ENCODE data around the gene FOS. TPM values are rescaled to one million over a fixed set of nuclear protein-coding genes. Genes with fewer than 3 reads are reported as not detected.
A peak's percentile ranks its signal among the peaks of the same experiment; 100 is the strongest.

The FOS gene
- total and polyA plus RNA-seq, 2 of the 13 experiments (the other 11 are each of a cell fraction or from before 2014, with no cell fraction given), result 15.9 to 24.2 TPM

- TF ChIP-seq PAXIP1 (CRISPR knock-in tag; conservative IDR thresholded peaks at IDR 0.05) (peak; percentile 11; the same call in 1 of the 2 replicates), NONO (IDR thresholded peaks at IDR 0.05) (no peak), NONO (CRISPR knock-in tag; conservative IDR thresholded peaks at IDR 0.05) (peak; percentile 67), ZNF768 (CRISPR knock-in tag; IDR thresholded peaks at IDR 0.05) (peak; percentile 33; the same call in 1 of the 2 replicates), PPARG (CRISPR knock-in tag; conservative IDR thresholded peaks at IDR 0.05) (no peak), TP53 (CRISPR knock-in tag; conservative IDR thresholded peaks at IDR 0.05) (no peak), ZNF225 (CRISPR knock-in tag; IDR thresholded peaks at IDR 0.05) (0 out of 2 replicates have a peak, but pooled peaks have one; percentile 54), SIN3A (IDR thresholded peaks at IDR 0.05; ENCODE audit: borderline replicate concordance, low read depth, low read length) (peak; percentile 56; the same call in 1 of the 2 replicates), BHLHE40 (IDR thresholded peaks at IDR 0.05; ENCODE audit: low read length) (peak; percentile 97), ZNF761 (CRISPR knock-in tag; conservative IDR thresholded peaks at IDR 0.05) (no peak), TARDBP (CRISPR knock-in tag; IDR thresholded peaks at IDR 0.05) (peak; percentile 87), EED (CRISPR knock-in tag; IDR thresholded peaks at IDR 0.05) (peak; percentile 46; the same call in 1 of the 2 replicates), ZNF678 (CRISPR knock-in tag; IDR thresholded peaks at IDR 0.05) (no peak), KLF13 (CRISPR knock-in tag; IDR thresholded peaks at IDR 0.05) (peak; percentile 56; the same call in 1 of the 2 replicates), TBX2 (CRISPR knock-in tag; IDR thresholded peaks at IDR 0.05; ENCODE audit: borderline replicate concordance) (0 out of 2 replicates have a peak, but pooled peaks have one; percentile 63), DR1 (CRISPR knock-in tag; IDR thresholded peaks at IDR 0.05) (peak; percentile 80), PCBP1 (IDR thresholded peaks at IDR 0.05; ENCODE audit: borderline replicate concordance, low read depth, low read length) (no peak), CSRNP1 (CRISPR knock-in tag; IDR thresholded peaks at IDR 0.05) (peak; percentile 95), GTF2F1 (IDR thresholded peaks at IDR 0.05; ENCODE audit: low read length) (peak; percentile 98), PHF21A (CRISPR knock-in tag; IDR thresholded peaks at IDR 0.05) (peak; percentile 81), KLF15 (CRISPR knock-in tag; IDR thresholded peaks at IDR 0.05; ENCODE audit: borderline replicate concordance) (0 out of 2 replicates have a peak, but pooled peaks have one; percentile 25), ARNT (IDR thresholded peaks at IDR 0.05) (no peak), ZNF691 (CRISPR knock-in tag; IDR thresholded peaks at IDR 0.05; ENCODE audit: borderline replicate concordance, low read depth) (peak; percentile 42; the same call in 1 of the 2 replicates), RBM39 (IDR thresholded peaks at IDR 0.05; ENCODE audit: low read depth, low read length, poor library complexity, severe bottlenecking) (peak; percentile 99), MAFF (IDR thresholded peaks at IDR 0.05; ENCODE audit: low read depth, low read length) (peak; percentile 86), ZNF232 (CRISPR knock-in tag; IDR thresholded peaks at IDR 0.05; ENCODE audit: borderline replicate concordance) (peak; percentile 66; the same call in 1 of the 2 replicates)
Measured at GRCh38 chr14:75278422-75279152, at the start of gene FOS (continued).
